DND-41 (cell line): ENCODE results near the gene PLEKHG1.

Experiments used
- ATAC-seq: fragments of 200-7000 bp; cut with Tn5 transposase; 3 replicates; pipeline ENCODE4 v1.9.1; 2021; ENCODE audit warnings: low read depth; ENCODE audit not compliant: insufficient read depth
- DNase-seq: peaks from one replicate; pipeline ENCODE4 v3.0.0-alpha.2; 2020
- H2AFZ ChIP-seq: 2 replicates; pipeline ENCODE4 v1.6.0; 2012; ENCODE audit warnings: low read depth, low read length
- H3K27ac ChIP-seq: 2 replicates; pipeline ENCODE4 v1.5.1; 2012; ENCODE audit warnings: low read length, inconsistent platforms
- H3K27me3 ChIP-seq: fragments of 200-600 bp; sonication (generic); 2 replicates; pipeline ENCODE4 v1.6.0; 2012; ENCODE audit warnings: low read length, mild to moderate bottlenecking, inconsistent platforms; ENCODE audit not compliant: insufficient read depth, poor library complexity
- H3K36me3 ChIP-seq: 2 replicates; pipeline ENCODE4 v1.5.1; 2012; ENCODE audit warnings: low read length, inconsistent platforms; ENCODE audit not compliant: insufficient read depth
- H3K4me1 ChIP-seq: 2 replicates; pipeline ENCODE4 v1.5.1; 2012; ENCODE audit warnings: mild to moderate bottlenecking, low read length; ENCODE audit not compliant: insufficient read depth
- H3K4me2 ChIP-seq: 2 replicates; pipeline ENCODE4 v1.6.0; 2012; ENCODE audit warnings: mild to moderate bottlenecking, moderate library complexity, low read length, inconsistent platforms; ENCODE audit not compliant: insufficient read depth
- H3K4me3 ChIP-seq, 2 experiments: fragments of 200-600 bp in 1 of 2; shearing (Covaris generic) in 1 of 2; 2 replicates each; pipeline ENCODE4 v1.5.1; 2012 to 2016; ENCODE audit warnings: inconsistent platforms in 2 of 2, low read length in 2 of 2, mild to moderate bottlenecking in 2 of 2, low read depth in 1 of 2, moderate library complexity in 1 of 2
- H3K79me2 ChIP-seq: 2 replicates; pipeline ENCODE4 v1.6.0; 2012; ENCODE audit warnings: low read length, inconsistent platforms; ENCODE audit not compliant: insufficient read depth
- H3K9ac ChIP-seq: 2 replicates; pipeline ENCODE4 v1.6.0; 2012; ENCODE audit warnings: low read depth, mild to moderate bottlenecking, inconsistent platforms, low read length, moderate library complexity
- H3K9me3 ChIP-seq: 2 replicates; pipeline ENCODE4 v1.5.1; 2012; ENCODE audit warnings: low read length, moderate library complexity, mild to moderate bottlenecking, inconsistent platforms; ENCODE audit not compliant: insufficient read depth, severe bottlenecking
- H4K20me1 ChIP-seq: 2 replicates; pipeline ENCODE4 v1.6.0; 2012; ENCODE audit warnings: low read length; ENCODE audit not compliant: insufficient read depth
- CTCF ChIP-seq: IDR thresholded peaks from 2 replicates; pipeline ENCODE4 v1.5.1; 2012; ENCODE audit warnings: borderline replicate concordance, low read length, moderate library complexity, mild to moderate bottlenecking; ENCODE audit not compliant: poor library complexity, severe bottlenecking; ENCODE audit errors: extremely low read depth
- EZH2 ChIP-seq: IDR thresholded peaks from 3 replicates; pipeline ENCODE4 v1.6.1; 2012; ENCODE audit warnings: borderline replicate concordance, low read depth, mild to moderate bottlenecking, moderate library complexity, low read length, inconsistent platforms; ENCODE audit not compliant: severe bottlenecking

Gene PLEKHG1

DNA sequence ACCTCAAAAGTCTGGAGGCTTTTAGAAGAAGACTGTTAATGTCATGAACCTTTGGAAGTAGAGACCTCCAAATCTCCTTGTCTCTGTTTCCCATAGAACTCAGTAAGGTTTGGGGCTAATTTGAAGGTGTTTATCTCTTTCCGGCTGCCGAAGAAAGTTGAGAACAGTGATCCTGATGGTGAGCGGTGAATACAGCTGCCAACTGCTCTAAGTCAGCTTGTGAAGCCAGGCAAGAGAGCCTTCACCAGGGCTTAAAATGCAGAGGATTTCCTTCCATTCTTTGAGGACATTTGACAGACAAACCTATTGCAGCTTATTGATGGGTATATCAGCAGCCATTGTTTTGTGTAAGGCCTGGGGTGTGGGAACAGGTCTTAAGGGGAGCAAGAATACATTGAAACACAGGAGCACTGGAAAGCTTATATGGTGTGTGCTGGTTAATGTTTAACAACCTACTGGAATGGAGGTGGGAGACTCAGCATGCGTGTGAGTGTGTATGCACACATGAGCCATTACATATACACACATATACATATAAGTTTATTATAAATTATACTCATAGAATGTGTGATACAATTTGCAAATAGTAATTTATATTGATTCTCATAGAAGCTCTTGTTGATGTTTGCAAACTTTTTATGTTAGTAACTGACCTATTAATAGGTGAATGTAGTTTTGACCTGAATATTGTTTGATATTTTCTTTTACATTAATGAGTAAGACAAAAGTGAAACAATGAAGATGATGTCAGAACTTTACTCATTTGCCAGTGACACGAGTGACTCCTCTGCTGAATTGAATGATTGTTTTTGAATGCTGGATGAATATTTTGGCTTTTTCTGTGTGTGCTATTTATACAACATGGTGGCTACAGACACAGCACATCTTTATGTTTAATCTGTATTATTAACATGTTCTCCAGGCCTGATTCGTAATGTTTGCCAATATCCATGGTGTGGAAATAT is 18.1 kb downstream of the PLEKHG1 start:
- no peak for TF ChIP-seq EZH2
- no peak for TF ChIP-seq CTCF
- no peaks in the 10 kb centered on the region for H4K20me1 ChIP-seq
- no peaks in the 10 kb centered on the region for H3K4me1 ChIP-seq
- no peaks in the 10 kb centered on the region for H3K36me3 ChIP-seq
- no peak overlapping the region for H3K4me2 ChIP-seq
- no peak overlapping the region for H3K4me3 ChIP-seq
- H3K9ac ChIP-seq = no peak overlapping the region
- H2AFZ ChIP-seq = no peak overlapping the region
- no peaks in the 10 kb centered on the region for H3K9me3 ChIP-seq
- ATAC-seq (no peak), DNase-seq (no peak)
- H3K27me3 ChIP-seq = peaks cover 4% of the 10 kb centered on the region
- H3K79me2 ChIP-seq = no peaks in the 10 kb centered on the region
- H3K27ac ChIP-seq = no peak overlapping the region

- H3K27me3 ChIP-seq = peaks cover under 1% of the 10 kb centered on the region
- no peak overlapping the region for H2AFZ ChIP-seq
- no peak overlapping the region for H3K4me3 ChIP-seq
- no peak overlapping the region for H3K27ac ChIP-seq
- H3K4me1 ChIP-seq = no peaks in the 10 kb centered on the region
- no peaks in the 10 kb centered on the region for H3K9me3 ChIP-seq
- ATAC-seq (no peak), DNase-seq (no peak)
- no peaks in the 10 kb centered on the region for H4K20me1 ChIP-seq
- TF ChIP-seq EZH2 = no peak
- no peak overlapping the region for H3K4me2 ChIP-seq
- no peak overlapping the region for H3K9ac ChIP-seq
- H3K79me2 ChIP-seq = no peaks in the 10 kb centered on the region
- H3K36me3 ChIP-seq = no peaks in the 10 kb centered on the region
Observed at GRCh38 chr6:150619275-150619674, 19.6 kb downstream of the PLEKHG1 start.

- H3K79me2 ChIP-seq = no peaks in the 10 kb centered on the region
- no peak overlapping the region for H3K9ac ChIP-seq
- H3K9me3 ChIP-seq = no peaks in the 10 kb centered on the region
Observed at GRCh38 chr6:150620244-150620643, 20.6 kb downstream of the PLEKHG1 start.

More at GRCh38 chr6:150620244-150620643, 20.6 kb downstream of the PLEKHG1 start:
- H4K20me1 ChIP-seq = no peaks in the 10 kb centered on the region
- no peak overlapping the region for H3K4me3 ChIP-seq
- no peak for ATAC-seq
- peaks cover 4% of the 10 kb centered on the region for H3K27me3 ChIP-seq
- no peak overlapping the region for H3K27ac ChIP-seq
- H3K4me2 ChIP-seq = no peak overlapping the region
- H3K4me1 ChIP-seq = no peaks in the 10 kb centered on the region
- TF ChIP-seq CTCF (no peak), EZH2 (no peak)
- H2AFZ ChIP-seq = no peak overlapping the region
- no peak for DNase-seq
- no peaks in the 10 kb centered on the region for H3K36me3 ChIP-seq
